Stimulated activated CD4-positive, alpha-beta T cell treated with anti-CD3 and anti-CD28 coated beads, TNF-alpha, amount 100 ng/mL, for 24 hours (primary cell): ENCODE data around the gene IL21R.

Experiments used
- DNase-seq, 3 experiments: peaks; one replicate each; pipeline ENCODE4 v3.0.0-alpha.2; 2020; ENCODE audit warnings: low read depth in 3 of 3

IL21R gene

DNA sequence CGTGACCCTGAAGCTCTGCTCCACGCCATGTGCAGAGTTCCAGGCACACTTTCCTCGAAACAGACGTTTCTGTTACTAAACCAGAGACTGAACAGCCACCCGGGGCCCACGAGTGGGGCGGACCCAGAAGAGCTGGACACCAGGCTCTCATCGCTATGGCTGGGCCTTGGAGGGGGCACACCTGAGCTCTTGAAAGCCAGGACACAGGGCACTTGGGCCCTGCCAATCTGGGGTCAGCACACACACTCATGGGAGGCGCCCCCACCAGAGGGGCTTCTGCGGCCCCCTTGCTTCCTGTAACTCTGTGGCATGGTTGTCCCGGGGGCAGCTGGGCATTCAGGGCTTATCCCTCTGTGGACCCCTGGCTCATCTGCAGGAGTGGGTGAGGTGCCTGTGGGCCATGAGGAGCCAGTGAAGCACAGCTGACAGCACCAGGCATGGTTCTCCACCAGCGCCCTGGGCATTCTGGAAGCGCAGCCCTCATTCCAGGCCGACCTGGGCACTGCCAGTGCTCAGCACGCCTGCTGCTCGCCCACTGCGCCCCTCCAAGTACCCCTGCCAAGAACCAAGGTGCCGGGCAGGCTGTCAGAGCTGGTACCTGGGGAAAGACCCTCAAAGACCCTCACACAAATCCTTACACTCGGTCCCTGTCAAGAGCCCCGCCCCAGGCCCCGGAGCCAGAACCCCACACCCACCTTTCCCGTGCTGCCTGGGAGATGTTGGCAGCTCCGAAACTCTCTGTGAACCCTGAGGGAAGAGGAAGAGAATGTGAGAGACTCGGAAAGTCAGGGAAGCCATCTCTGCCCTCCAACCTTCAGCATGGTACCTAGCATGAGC lies 61.1 kb downstream of the IL21R start:
- DNase-seq: no peak

DNA sequence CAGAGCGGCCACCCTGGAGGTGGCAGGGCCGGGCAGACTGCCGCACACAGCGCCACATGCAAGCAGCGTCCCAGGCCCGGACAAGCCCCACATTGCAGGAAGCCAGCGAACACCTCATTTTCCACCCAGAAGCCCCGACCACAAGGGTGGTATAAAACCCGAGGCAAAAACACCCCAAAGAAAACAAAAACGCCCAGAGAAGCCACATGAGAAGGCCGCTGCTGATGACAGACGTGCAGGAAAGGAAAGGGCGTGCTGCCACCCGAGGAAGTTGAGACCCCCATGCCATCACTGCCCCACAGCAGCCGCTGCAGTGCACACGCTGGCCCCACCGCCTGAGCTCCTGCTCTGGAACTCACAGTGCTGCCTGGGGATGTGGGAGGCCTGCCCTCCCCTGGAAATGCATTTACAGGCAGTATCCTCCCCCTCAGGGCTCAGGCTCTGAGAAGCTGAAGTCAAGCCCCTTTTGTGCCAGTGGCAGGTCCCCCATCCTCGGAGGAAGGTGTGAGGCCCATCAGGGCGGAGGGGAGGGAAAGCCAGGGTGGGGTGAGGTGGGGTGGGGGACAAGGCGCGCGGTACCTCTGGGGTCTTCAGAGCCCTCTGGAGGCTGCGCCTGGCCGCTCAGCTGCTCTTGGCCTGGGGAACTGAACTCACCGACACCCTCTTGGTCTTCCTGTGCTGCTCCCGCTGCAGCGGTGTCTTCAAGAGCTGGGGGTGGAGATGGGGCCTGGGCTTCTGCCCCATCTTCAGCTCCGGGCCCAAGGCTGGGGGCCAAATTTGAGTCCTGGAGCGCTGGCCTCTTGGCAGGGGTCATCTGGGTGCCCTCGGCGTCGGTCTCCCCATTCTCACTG lies 62.0 kb downstream of the IL21R start:
- no peak for DNase-seq

DNA sequence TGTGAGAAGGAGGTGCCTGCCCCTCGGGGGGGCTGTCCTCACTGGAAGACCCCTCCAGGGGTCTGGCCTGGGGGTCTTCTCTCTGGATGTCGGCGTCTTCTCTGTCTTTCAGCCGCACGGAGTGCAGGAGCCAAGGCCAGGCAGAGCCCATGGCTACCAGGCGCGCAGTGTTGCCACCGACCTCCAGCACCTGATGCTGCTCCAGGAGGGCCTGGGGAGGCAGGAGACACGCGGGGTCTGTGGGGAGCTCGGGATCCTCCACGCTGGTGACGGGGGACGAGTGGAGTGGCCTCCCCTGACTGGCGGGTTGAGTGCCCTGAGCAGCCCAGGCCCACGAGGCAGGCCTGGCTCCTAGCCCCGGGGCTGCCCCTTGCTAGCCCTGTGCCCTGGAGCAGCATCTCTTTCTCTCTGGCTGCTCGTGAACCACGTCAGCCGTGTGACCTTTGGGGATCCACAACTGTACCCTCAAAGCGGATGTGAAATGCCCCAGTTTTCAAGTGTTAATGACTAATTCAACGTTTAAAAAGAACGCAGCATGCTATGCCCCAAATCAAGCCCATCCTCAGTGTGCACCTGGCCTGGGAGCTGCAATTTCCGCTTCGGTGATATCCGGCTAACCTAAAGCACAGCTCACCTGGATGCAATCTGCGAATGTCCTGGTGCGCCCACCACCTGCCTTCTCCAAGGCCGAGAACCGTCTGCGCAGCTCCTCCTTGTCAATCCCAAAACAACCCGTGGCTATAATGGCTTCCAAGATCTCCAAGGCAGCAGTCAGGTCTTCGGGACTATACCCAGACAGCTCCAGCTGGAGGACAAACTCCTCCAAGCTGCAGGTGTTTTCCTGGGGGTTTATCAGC lies 62.9 kb downstream of the IL21R start:
- no peak for DNase-seq

DNA sequence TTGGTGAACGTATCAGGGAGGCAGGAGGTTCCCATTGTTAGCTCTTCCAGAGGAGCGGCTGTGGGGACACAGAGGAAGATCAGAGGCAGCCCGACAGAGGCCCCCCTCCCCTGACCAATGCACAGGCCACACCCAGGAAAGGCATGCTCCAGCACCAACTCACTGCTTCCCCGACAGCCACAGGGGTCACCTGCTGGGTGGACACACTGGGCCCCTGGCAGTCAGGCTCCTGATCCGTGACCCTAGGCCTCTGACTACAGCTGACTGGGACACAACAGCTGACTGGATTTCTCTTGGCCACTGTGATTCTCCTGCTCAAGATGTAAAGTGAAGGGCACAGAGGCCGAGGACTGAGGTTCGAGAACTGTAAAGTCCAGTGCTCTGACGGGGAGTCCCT lies 63.5 kb downstream of the IL21R start:
- DNase-seq: no peak

DNA sequence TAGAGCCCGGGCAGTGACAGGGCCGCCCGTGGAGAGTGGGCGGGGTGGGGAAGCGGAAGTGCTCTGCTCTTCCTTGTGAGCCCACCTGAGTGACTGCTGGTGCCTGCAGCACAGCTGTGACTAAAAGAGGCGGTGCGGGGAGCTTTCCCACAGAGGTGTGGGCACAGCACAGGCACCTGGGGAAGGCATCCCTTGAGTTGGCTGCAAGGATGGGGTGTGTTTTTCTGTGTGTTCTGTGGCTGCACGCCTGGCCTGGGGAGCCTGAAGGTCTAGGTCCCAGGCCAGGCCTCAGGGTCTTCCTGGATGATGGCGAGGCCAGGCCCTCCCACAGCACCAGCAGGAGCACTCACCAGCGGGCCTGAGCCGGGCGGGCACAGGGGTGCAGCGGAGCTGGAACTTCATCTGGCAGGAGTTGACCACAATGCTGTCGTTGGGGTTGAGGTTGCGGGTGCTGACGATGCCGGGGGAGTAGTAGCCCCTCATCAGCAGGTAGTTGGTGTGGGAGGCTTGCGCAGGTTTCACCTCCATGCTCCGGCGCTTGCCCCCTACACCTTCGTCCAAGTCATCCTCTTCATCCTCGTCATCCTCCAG lies 67.1 kb downstream of the IL21R start:
- DNase-seq: no peak

DNA sequence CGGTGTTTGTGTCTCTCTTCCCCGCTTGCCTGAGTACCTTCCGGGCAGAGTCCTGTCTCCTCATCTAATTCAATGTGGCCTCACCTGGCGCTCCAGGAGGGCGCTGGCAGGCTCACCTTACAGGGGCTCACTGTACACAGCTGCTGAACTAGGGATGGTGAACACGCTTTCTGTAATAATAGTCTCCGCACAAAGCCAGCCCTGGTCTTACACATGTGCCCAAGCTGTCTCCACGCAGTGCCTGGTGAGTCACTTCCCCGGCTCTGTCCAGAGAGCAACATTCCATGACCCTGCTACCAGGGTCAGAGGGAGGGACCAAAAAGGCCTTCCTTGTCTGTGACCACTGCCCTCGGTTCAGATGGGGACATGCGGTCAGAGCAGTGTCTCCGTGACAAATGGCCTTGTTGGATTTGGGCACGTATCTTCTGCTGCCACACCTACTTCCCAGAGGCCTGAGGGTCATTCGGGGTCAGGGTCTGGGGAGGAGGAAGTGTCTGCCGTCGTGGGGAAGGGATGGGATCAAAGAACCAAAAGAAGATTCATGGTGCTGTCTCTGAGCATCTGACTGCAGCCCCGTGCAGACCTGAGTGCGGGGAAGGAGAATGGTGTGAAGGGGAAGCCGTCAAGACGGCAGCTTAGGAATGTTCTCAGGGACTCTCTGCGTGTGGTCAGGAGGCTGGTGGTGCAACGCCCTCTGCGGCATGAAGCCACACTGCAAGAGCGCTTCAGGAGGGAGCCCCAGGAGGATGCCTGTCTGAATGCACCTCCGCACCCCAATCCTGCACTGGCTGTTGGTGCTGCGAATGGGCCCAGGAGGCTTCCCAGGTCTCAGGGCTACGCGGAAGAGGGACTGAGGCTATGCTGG lies 68.8 kb downstream of the IL21R start:
- no peak for DNase-seq

DNA sequence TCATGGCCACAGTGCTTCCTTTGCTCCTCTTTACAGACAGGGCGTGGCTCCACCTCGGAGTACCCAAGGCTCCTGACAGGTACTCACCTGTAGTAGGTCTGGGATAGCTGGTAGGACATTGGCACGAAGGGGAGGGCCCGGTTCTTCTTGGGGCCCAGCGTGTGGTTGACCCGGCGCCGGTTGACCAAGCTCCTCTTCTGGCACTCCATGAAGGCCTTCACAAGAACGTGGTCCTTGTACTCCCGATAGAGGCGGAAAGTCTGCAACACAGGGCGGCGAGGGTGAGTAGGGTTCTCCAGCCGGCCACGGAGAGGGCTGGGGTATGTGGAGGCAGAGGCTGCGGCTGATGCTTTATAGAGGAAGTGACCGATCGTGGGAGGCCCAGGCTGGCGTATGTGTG lies 69.7 kb downstream of the IL21R start:
- no peak for DNase-seq

DNA sequence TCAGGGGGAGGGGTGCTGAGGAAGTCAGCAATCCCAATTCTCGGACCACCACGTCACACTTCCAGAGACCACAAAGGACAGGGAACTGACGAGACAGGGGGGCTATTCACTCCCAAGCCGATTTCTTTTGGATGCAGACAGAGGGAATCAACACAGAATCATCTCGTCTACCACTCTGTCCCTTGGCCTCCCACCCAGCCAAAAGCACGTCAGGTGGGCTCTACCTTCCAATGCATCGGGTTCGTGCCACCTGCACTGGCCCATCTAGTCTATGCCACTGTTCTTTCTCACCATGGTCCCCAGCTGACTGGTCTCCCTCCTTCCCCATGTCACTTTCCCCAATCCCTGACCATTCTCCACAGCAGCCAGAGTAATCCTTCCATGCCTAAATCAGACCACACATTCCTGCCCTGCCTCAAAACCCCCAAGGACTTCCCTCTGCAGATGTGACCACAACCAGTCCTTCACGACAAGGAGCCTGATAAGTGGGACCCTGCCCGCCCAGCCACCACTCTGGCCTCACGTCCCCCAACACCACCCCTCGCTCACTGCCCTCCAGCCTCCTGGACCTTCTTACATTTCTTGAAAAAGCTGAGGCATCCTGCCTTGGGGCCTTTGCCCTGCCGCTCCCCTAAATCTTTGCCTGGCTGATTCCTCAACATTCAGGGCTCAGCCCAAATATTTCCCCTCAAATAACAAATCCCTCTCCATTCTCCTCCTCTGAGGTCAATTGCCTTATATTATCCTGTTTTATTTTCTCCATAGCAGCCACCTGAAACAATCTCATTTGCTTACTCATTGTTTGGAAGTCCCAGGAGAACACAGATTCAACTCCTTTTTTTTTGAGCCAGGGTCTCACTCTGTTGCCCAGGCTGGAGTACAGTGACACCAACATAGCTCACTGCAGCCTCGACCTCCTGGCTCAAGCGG lies 70.4 kb downstream of the IL21R start:
- no peak for DNase-seq

DNA sequence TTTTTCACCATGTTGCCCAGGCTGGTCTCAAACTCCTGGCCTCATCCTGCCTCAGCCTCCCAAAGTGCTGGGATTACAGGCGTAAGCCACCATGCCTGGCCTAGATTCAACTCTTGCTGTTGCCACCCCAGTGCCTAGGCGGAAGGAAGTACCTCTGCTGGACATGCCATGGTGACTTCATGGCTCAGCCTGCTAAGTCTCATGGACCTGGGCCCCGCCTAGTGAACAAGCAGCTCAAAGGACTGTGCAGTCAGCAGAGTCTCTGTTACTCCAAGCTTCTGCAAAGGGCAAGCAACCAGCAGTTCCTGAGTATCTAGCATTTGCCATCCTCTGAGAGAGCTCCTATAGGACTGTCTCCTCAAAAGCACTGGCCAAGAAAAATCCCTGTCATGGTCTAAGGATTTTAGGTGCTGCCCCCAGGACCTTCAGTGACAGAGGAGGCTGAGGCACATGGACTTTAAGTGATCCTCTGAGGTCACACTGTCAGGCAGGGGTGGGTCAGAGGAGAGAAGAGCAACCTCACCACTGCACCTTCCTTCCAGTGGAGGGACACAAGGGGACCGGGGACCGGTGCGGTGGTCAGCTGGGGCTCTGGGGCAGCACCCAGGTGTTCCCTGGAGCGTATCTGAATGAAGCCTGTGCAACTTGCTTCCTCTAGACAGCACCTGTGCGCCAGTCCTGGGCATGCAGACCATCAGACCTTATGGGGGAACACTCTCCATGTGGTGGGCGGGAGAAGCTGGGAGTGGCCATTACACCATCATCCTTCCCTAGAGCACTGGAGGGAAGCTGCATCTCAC lies 71.3 kb downstream of the IL21R start:
- no peak for DNase-seq

DNA sequence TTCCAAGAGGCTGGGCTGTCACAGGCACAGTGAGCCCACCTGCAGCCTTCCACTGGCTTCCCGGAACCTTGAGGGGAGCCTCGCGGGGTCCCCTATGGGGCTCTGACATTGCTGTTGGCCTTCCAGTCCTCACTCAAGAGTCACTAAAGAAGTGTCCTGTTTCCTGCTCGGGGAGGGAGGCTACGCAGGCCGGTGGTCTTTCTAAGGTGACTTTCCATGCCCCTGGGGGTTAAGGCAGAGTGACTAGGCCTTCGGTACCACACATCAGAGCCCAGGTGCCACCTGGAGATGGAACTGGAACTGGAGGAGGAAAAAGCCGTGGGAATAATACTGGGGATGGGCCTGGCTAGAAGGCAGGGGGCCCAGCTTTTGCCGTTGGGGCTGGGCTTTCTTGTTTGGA lies 72.1 kb downstream of the IL21R start:
- DNase-seq: no peak

DNA sequence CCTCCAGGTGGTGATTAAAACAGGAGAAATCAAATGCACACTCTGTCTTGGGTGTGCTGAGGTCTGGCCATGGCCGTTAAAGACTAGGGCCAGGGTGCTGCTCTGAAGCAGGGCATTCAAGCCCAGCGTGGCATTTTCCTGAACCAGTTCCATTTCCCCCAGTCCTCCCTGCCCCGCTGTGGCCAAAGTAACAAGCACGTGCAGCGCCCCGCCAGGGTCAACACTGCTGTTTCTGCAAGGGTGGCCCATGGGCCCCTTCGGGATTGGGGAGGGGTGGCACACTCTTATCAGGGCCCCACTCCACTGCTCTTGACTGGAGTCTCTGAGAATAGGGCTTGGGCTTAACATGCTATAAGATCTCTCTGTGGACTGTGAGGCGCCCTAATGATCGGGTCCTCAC lies 72.9 kb downstream of the IL21R start:
- DNase-seq: no peak

DNA sequence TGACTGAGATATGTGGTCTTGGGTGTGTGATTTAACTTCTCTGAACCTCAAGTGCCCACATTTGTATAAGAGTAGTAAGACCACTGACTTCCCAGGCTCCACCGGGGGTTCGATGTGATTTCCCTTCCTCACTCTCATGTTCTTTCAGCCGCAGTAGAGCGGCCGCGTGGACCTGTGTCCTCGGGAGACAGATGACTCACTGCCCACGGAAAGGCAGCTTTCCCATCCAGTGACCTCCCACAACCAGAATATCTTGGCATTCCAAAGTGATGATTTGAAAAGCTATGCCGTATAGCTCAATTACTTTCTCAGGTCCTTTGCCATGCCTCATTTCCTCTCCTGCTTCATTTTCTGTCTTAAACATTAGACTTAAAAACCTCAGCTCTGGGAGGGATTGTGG lies 73.6 kb downstream of the IL21R start:
- no peak for DNase-seq

DNA sequence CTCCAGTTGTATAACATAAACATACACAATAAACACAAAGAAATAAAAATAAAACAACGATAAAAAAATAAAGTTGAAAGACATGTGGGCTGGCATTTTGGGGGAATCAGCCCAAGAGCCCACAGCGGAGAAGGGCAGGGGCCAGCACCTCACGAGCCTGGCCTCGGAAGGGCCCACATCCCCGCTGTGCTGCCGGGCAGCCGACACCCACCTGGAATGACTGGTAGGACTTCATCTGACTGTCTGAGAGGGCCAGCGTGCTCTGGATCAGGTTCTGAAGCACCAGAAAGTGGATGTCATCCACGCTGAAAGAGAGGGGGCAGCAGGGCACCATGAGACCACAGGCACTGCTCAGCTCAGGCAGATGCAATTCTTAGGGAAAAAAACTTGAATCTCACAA lies 74.3 kb downstream of the IL21R start:
- no peak for DNase-seq

DNA sequence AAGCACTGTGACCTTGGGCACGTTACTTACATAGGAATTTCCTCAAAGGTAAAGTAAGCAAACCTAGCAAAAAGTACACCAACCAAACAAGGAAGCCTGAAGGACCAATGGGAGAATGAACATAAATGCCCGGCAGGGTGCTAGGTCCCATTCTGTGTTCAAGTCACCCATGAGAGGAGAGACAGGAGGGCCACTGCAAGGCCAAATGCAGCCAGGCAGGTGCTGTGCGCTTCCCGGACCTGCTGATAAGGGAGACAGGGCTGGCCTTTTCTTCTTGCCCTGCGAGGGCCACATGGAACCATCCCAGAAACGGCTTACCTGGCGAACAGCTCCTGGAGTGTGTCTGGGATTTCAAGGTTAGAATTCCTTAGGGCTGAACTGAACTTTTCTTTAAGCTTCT lies 78.8 kb downstream of the IL21R start:
- no peak for DNase-seq

DNA sequence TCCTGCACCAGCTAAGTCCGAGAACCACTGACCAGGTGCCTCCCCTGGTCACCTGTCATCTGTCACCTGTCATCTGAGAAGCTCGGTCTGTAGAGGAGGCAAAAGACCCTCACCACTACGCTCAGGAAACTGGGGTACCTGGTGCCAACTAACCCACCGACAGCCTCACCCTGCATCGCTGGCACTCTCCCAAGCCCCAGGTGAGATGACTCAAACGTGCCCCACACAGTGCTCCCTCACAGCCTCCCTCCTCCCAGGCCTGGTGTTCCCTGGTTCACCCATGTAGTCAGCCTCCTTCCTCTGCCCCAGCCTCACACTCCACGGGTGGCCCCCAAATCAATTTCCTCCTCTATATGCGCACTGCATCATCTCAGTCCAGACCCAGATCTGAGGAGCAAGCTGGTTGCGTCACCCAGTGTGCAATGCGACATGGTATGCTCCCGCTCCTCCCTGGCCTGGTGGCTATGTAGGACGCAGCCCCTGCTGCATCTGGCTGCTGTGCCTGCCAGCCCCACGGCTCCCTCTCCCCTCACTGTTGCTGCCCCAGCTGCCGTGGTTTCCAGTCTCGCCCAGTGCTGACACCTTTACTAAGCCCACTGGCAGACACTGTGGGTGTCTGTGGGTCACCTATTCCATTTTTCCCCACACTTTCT lies 79.4 kb downstream of the IL21R start:
- no peak for DNase-seq

DNA sequence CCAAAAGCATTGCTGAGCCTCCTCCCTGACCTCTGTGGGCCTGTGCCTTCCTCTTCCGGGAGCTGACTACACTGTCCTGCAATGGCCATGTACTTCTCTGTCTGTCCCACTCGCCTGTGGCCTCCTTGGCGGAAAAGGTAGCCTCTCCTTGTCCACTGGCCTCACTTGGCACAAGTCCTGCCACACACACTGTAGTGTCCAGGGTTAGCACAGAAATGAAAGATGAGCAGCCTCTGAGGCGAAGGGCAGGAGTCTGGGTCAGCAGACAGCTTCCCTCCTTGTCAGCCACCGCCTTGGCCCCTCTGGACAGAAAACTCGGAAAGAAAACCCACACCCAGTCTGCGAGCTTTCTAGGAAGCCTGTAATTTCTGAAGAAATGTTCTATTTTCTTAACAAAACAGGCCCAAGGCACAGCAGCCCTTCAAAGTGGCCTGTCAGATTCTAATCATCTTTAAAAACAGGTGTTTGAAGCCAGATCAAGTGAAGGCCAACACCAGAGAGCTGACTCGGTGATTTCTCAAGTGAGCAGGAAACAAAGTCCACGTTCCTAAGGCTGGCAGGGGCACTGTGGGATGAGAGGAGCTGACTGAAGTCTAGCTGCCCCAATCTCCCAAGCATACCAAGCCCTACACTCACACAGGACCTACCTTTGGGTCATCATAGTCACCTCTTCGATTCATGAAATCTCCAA lies 80.6 kb downstream of the IL21R start:
- no peak for DNase-seq

DNA sequence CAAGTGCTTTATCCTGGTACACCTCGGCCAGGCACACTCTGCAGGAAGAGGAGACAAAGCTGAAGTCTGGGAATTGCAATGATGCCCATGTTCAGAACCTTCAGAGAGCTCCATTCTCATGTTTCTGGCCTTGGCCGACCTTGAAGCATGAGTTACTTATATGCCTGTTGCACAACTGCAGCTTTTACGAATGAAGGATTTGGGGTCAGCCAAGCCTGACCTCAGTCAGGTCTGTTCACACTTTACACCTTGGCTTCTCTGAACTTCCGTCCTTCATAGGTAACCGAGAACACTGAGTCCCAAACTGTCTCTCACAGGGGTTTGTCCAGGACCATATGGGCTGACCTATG lies 81.1 kb downstream of the IL21R start:
- DNase-seq: no peak

DNA sequence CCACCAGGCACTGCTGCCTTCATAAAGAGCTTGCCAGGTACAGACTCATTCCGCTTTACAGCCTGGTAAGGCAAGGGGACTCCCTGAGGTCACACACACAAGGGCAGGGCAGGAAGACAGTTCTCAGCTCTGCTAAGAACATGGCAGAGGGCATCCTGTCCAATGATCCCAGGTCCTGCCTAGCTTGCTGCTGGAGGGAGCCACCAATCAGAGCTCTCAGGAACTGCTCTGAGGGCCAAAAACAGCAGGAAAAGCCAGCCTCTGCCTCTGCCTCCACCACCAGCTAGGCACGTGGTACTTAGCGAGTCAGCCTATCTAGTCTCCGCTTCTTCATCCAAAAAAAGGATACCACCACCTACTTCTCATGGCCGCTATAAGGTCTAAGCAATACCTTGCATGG lies 81.7 kb downstream of the IL21R start:
- DNase-seq: no peak
